Colonic mucosa (tissue), 4 donors: Measurements from ENCODE around the gene LAMA1. TPM values are rescaled to one million over a fixed set of nuclear protein-coding genes. Genes with fewer than 3 reads are reported as not detected.
A peak's percentile ranks its signal among the peaks of the same experiment; 100 is the strongest.

Experiments used
- DNase-seq: peaks from one replicate; pipeline ENCODE4 v3.0.0-alpha.2; 2020
- H3K27ac ChIP-seq: fragments of 200-600 bp; one replicate; pipeline ENCODE4 v1.8.0; 2021
- H3K27me3 ChIP-seq: fragments of 200-600 bp; one replicate; pipeline ENCODE4 v1.8.0; 2021
- H3K36me3 ChIP-seq: fragments of 200-600 bp; one replicate; pipeline ENCODE4 v1.8.0; 2021
- H3K4me1 ChIP-seq: fragments of 200-600 bp; one replicate; pipeline ENCODE4 v1.8.0; 2021; ENCODE audit warnings: mild to moderate bottlenecking
- H3K4me3 ChIP-seq: fragments of 200-600 bp; one replicate; pipeline ENCODE4 v1.8.0; 2021
- H3K9ac ChIP-seq, 2 donors: one replicate each; pipeline ENCODE4 v1.7.0; 2013; ENCODE audit warnings: control low read depth in 2 of 2, low read depth in 2 of 2, low read length in 2 of 2
- H3K9me3 ChIP-seq: fragments of 200-600 bp; one replicate; pipeline ENCODE4 v1.8.0; 2021
- CTCF ChIP-seq: fragments of 200-600 bp; IDR thresholded peaks from one replicate; pipeline ENCODE4 v1.8.0; 2022; ENCODE audit warnings: antibody characterized with exemption, mild to moderate bottlenecking
- intact Hi-C: fragments of 100-400 bp; cut with DNase I; formaldehyde crosslinking; loops from one replicate; pipeline ENCODE4 v1.14.1; 2022
- total RNA-seq, 2 donors: library from RNA; stranded (reverse); fragmentation: NEBNext Ultra II Directional in 1 of 2; extraction: Animal tissue kit (Norgen Biotek cat#: 25700) in 1 of 2; gene quantifications; one replicate each; pipeline ENCODE4 v1.2.1, GENCODE V29; 2021
- donor health status: healthy.
- donor health status: DM: no; HTN: no; CAD: no.
- donor health status: DM: no; HTN: no; CAD: no.

LAMA1 gene
- total RNA-seq, 2 donors from 2014 or later = 7.7 to 24.2 TPM

- Histone ChIP-seq H3K4me1 (no peaks in the 10 kb centered on the region), H3K27ac (no peak overlapping the region), H3K27me3 (no peaks in the 10 kb centered on the region), H3K36me3 (no peaks in the 10 kb centered on the region), H3K9ac (no peak overlapping the region), H3K9me3 (no peaks in the 10 kb centered on the region), H3K4me3 (no peak overlapping the region)
- DNase-seq = no peak
- intact Hi-C loops = no loop called here
- TF ChIP-seq CTCF = no peak
Measured at GRCh38 chr18:6956999-6957398, 160.6 kb downstream of the LAMA1 start.

GRCh38 chr18:6956495-6956894 is 161.1 kb downstream of the LAMA1 start:
- H3K27ac ChIP-seq = no peak overlapping the region
- H3K4me3 ChIP-seq = no peak overlapping the region
- H3K36me3 ChIP-seq = no peaks in the 10 kb centered on the region
- H3K9ac ChIP-seq = no peak overlapping the region
- no peak for TF ChIP-seq CTCF
- H3K4me1 ChIP-seq = no peaks in the 10 kb centered on the region
- intact Hi-C loops = no loop called here
- no peaks in the 10 kb centered on the region for H3K9me3 ChIP-seq
- DNase-seq = no peak
- no peaks in the 10 kb centered on the region for H3K27me3 ChIP-seq

- Histone ChIP-seq H3K27ac (no peak overlapping the region), H3K9ac (no peak overlapping the region), H3K9me3 (no peaks in the 10 kb centered on the region), H3K4me3 (no peak overlapping the region), H3K4me1 (no peaks in the 10 kb centered on the region), H3K36me3 (no peaks in the 10 kb centered on the region), H3K27me3 (no peaks in the 10 kb centered on the region)
- intact Hi-C loops = no loop called here
- no peak for TF ChIP-seq CTCF
- no peak for DNase-seq
Measured at GRCh38 chr18:6955304-6955703, 162.3 kb downstream of the LAMA1 start.

GRCh38 chr18:6954501-6954900 is 163.1 kb downstream of the LAMA1 start:
- H3K27me3 ChIP-seq = no peaks in the 10 kb centered on the region
- intact Hi-C loops = no loop called here
- no peaks in the 10 kb centered on the region for H3K36me3 ChIP-seq
- no peak for TF ChIP-seq CTCF
- no peaks in the 10 kb centered on the region for H3K9me3 ChIP-seq
- H3K4me1 ChIP-seq = peaks cover under 1% of the 10 kb centered on the region
- no peak overlapping the region for H3K27ac ChIP-seq
- no peak overlapping the region for H3K9ac ChIP-seq
- H3K4me3 ChIP-seq = no peak overlapping the region
- DNase-seq = no peak

GRCh38 chr18:6951336-6952090 is 166.1 kb downstream of the LAMA1 start:
- no peak overlapping the region for H3K4me3 ChIP-seq
- no peaks in the 10 kb centered on the region for H3K27me3 ChIP-seq
- no peaks in the 10 kb centered on the region for H3K36me3 ChIP-seq
- DNase-seq = no peak
- TF ChIP-seq CTCF = no peak
- peaks cover 13% of the 10 kb centered on the region for H3K4me1 ChIP-seq
- H3K27ac ChIP-seq = peak overlapping the region; percentile 81
- H3K9me3 ChIP-seq = no peaks in the 10 kb centered on the region
- intact Hi-C loops = no loop called here
- peak overlapping the region in 1 of 2 donors; percentile 71 for H3K9ac ChIP-seq
